GM12878 (cell line): ENCODE measurements around the gene ZNF264.

Experiments
- ESRRA ChIP-seq: IDR thresholded peaks from 2 replicates; pipeline ENCODE4 v1.6.1; 2012; ENCODE audit warnings: mild to moderate bottlenecking, low read length, improper control_type of control experiment
- JUNB ChIP-seq: IDR thresholded peaks from 2 replicates; pipeline ENCODE4 v1.6.1; 2016; ENCODE audit warnings: antibody characterized with exemption, mild to moderate bottlenecking
- POLR2AphosphoS5 ChIP-seq: IDR thresholded peaks from 2 replicates; pipeline ENCODE4 v1.6.1; 2011; ENCODE audit warnings: mild to moderate bottlenecking, low read length, inconsistent platforms
- SRF ChIP-seq, 2 experiments: IDR thresholded peaks; 2 replicates each; pipeline ENCODE4 v1.6.1; 2011; ENCODE audit warnings: low read depth in 2 of 2, low read length in 2 of 2, mild to moderate bottlenecking in 1 of 2, moderate library complexity in 1 of 2

DNA sequence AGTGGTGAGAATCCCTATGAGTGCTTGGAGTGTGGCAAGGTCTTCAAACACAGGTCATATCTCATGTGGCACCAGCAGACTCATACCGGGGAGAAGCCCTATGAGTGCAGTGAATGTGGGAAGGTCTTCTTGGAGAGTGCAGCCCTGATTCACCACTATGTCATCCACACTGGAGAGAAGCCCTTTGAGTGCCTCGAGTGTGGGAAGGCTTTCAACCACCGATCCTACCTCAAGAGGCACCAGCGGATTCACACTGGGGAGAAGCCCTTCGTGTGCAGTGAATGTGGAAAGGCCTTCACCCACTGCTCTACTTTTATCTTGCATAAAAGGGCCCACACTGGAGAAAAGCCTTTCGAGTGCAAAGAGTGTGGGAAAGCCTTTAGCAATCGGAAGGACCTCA lies 20.8 kb downstream of the ZNF264 start:
- TF ChIP-seq POLR2AphosphoS5 (no peak), SRF (IDR thresholded peaks at IDR 0.05; ENCODE audit: low read depth in 2 of 2, low read length in 2 of 2) (no peak), ESRRA (no peak), JUNB (no peak)
